ENCODE data around the gene FBXL13.
A peak's percentile ranks its signal among the peaks of the same experiment; 100 is the strongest.

The FBXL13 gene

DNA sequence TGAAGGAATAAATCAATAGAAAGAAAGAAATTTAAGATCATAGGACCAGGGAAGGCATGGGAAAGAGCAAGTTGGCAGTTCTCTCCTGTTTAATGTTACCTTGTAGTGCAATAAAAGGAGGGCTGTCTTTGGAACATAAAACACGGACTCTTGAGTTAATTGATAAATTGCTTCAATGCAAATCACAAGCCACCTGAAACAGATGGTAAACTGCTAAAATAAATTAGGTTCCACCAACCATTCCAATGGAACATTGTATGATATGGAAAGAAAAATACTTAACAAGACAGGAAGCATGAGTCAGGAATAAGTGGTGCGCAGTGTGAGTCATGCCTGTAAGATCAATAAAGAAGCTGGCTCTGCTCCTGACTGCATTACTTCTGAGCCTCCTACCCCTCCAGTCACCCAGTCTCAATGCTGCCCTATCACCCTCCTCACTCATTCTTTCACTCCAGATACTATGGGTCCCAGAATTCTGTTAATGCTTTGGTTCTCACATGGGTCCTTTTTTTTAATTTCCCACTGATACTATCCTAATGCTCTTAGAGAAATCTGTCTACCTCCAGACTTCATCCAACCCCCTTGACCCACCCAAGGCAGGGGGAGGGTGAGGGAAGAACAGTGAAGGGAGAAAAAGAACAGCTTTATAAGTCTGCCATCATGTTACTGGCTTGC is 82.9 kb downstream of the FBXL13 start:
- Histone ChIP-seq H3K27ac (replicated peaks) (peak overlapping the region; percentile 60), H3K27me3 (ENCODE audit: insufficient read depth, poor library complexity, severe bottlenecking) (no peaks in the 10 kb centered on the region), H3K4me3 (replicated peaks; ENCODE audit: insufficient read depth, low read length) (no peak overlapping the region)
- peak in 1 of 2 experiments; percentile 61 for DNase-seq (ENCODE audit: low read depth in 1 of 2, low spot score in 1 of 2)
- TF ChIP-seq, protein P1, sequence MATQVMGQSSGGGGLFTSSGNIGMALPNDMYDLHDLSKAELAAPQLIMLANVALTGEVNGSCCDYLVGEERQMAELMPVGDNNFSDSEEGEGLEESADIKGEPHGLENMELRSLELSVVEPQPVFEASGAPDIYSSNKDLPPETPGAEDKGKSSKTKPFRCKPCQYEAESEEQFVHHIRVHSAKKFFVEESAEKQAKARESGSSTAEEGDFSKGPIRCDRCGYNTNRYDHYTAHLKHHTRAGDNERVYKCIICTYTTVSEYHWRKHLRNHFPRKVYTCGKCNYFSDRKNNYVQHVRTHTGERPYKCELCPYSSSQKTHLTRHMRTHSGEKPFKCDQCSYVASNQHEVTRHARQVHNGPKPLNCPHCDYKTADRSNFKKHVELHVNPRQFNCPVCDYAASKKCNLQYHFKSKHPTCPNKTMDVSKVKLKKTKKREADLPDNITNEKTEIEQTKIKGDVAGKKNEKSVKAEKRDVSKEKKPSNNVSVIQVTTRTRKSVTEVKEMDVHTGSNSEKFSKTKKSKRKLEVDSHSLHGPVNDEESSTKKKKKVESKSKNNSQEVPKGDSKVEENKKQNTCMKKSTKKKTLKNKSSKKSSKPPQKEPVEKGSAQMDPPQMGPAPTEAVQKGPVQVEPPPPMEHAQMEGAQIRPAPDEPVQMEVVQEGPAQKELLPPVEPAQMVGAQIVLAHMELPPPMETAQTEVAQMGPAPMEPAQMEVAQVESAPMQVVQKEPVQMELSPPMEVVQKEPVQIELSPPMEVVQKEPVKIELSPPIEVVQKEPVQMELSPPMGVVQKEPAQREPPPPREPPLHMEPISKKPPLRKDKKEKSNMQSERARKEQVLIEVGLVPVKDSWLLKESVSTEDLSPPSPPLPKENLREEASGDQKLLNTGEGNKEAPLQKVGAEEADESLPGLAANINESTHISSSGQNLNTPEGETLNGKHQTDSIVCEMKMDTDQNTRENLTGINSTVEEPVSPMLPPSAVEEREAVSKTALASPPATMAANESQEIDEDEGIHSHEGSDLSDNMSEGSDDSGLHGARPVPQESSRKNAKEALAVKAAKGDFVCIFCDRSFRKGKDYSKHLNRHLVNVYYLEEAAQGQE (IDR thresholded peaks at IDR 0.05; ENCODE audit: insufficient replicate concordance, low read depth), result no peak
- TF ChIP-seq GABPA (IDR thresholded peaks at IDR 0.05; ENCODE audit: low read depth), result no peak
- TF ChIP-seq POLR2AphosphoS5 (IDR thresholded peaks at IDR 0.05; ENCODE audit: low read depth), result no peak
- no peak for TF ChIP-seq SPI1 (IDR thresholded peaks at IDR 0.05; ENCODE audit: borderline replicate concordance, low read depth)
- no peak for TF ChIP-seq CTCF (IDR thresholded peaks at IDR 0.05; ENCODE audit: insufficient read depth, low read length)

DNA sequence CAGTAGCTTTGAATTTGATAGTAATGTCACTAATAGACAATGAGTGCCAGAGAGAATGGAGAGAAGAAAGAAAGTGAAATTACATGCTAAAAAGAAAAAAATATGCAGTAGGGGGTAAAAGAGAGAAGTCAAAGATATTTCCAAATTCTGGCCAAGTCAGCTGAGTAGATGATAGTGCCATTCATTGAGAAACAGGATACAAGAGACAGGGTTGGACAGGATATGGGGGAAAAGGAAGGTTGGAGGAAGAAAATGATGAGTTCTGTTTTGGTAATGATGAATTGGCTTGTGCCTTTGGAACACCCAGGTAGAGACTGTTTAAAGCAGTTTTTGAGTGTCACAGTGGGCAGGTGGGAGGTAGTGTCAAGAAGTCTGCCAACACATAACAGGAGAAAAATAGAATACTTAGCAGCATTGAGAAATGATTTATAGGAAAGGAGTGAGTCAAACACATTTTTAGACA is 83.5 kb downstream of the FBXL13 start:
- Histone ChIP-seq H3K27me3 (ENCODE audit: insufficient read depth, poor library complexity, severe bottlenecking) (no peaks in the 10 kb centered on the region), H3K4me3 (replicated peaks; ENCODE audit: insufficient read depth, low read length) (no peak overlapping the region), H3K27ac (replicated peaks) (peak overlapping the region; percentile 60)
- peak in 1 of 2 experiments; percentile 52 for DNase-seq (ENCODE audit: low read depth in 1 of 2, low spot score in 1 of 2)
- TF ChIP-seq SPI1 (IDR thresholded peaks at IDR 0.05; ENCODE audit: borderline replicate concordance, low read depth), result peak; percentile 62; the same call in 1 of the 2 replicates
- TF ChIP-seq CTCF (IDR thresholded peaks at IDR 0.05; ENCODE audit: insufficient read depth, low read length), result no peak
- peak; percentile 30; the same call in 1 of the 2 replicates for TF ChIP-seq GABPA (IDR thresholded peaks at IDR 0.05; ENCODE audit: low read depth)
- TF ChIP-seq, protein P1 (IDR thresholded peaks at IDR 0.05; ENCODE audit: insufficient replicate concordance, low read depth), result no peak
- TF ChIP-seq POLR2AphosphoS5 (IDR thresholded peaks at IDR 0.05; ENCODE audit: low read depth), result no peak

DNA sequence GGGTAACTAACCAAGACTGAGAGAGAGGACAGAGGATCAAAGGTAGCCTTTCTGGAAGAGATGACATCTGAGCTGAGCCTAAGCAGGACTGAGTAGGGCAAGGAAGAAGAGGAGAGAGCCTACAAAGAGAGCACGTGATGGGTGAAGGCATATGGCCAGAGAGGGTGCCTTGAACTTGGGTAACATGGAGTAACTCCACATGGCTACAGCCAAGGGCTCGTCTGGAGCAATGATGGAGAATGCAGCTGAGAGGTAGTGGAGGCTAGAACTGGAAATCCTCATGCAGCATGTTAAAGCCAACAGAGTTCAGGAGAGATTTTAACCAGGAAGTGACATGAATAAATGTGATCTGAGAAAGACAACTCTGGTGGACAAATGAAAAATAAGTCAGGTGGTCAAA is 84.0 kb downstream of the FBXL13 start:
- Histone ChIP-seq H3K27ac (replicated peaks) (peak overlapping the region; percentile 60), H3K27me3 (ENCODE audit: insufficient read depth, poor library complexity, severe bottlenecking) (no peaks in the 10 kb centered on the region)
- TF ChIP-seq CTCF (IDR thresholded peaks at IDR 0.05; ENCODE audit: insufficient read depth, low read length) (no peak), GABPA (IDR thresholded peaks at IDR 0.05; ENCODE audit: low read depth) (no peak), SPI1 (IDR thresholded peaks at IDR 0.05; ENCODE audit: borderline replicate concordance, low read depth) (no peak), POLR2AphosphoS5 (IDR thresholded peaks at IDR 0.05; ENCODE audit: low read depth) (no peak)
- TF ChIP-seq, protein P1 (IDR thresholded peaks at IDR 0.05; ENCODE audit: insufficient replicate concordance, low read depth), result no peak

More for the DNA sequence above, 84.0 kb downstream of the FBXL13 start:
- no peak overlapping the region for H3K4me3 ChIP-seq (replicated peaks; ENCODE audit: insufficient read depth, low read length)
- DNase-seq (ENCODE audit: low read depth in 1 of 2, low spot score in 1 of 2), result no peak
